Measurements from ENCODE around the gene CTNNBL1. TPM values are rescaled to one million over a fixed set of nuclear protein-coding genes. Genes with fewer than 3 reads are reported as not detected.

The CTNNBL1 gene
- total RNA-seq, 1 donor from 2014 or later = 93.5 TPM

GRCh38 chr20:37899105-37900045 is 205.5 kb downstream of the CTNNBL1 start:
- H3K36me3 Mint-ChIP-seq (ENCODE audit: low read depth) = peaks cover 2% of the 10 kb centered on the region
- intact Hi-C loops (cut with micrococcal nuclease) = loop anchor here (5.0 kb wide), 1 partner anchor 93 kb away; no protein-coding TSS in a partner anchor
- H3K27ac Mint-ChIP-seq = no peak overlapping the region
- no peak for DNase-seq (ENCODE audit: low spot score)
- H3K4me3 Mint-ChIP-seq = no peak overlapping the region
- peaks cover 42% of the 10 kb centered on the region for H3K27me3 Mint-ChIP-seq (ENCODE audit: insufficient read depth)
- no peaks in the 10 kb centered on the region for H3K9me3 Mint-ChIP-seq
- peaks cover 15% of the 10 kb centered on the region for H3K4me1 Mint-ChIP-seq (ENCODE audit: low read depth)

- H3K9me3 Mint-ChIP-seq = no peaks in the 10 kb centered on the region
- H3K27me3 Mint-ChIP-seq (ENCODE audit: insufficient read depth) = peaks cover 48% of the 10 kb centered on the region
- H3K36me3 Mint-ChIP-seq (ENCODE audit: low read depth) = peaks cover 2% of the 10 kb centered on the region
- no peak overlapping the region for H3K27ac Mint-ChIP-seq
- H3K4me3 Mint-ChIP-seq = no peak overlapping the region
- H3K4me1 Mint-ChIP-seq (ENCODE audit: low read depth) = peaks cover 15% of the 10 kb centered on the region
- no peak for DNase-seq (ENCODE audit: low spot score)
- intact Hi-C loops (cut with micrococcal nuclease) = loop anchor here (5.0 kb wide), 1 partner anchor 91 kb away; no protein-coding TSS in a partner anchor
These were observed 207.4 kb downstream of the CTNNBL1 start for GRCh38 chr20:37901240-37901639.

DNA sequence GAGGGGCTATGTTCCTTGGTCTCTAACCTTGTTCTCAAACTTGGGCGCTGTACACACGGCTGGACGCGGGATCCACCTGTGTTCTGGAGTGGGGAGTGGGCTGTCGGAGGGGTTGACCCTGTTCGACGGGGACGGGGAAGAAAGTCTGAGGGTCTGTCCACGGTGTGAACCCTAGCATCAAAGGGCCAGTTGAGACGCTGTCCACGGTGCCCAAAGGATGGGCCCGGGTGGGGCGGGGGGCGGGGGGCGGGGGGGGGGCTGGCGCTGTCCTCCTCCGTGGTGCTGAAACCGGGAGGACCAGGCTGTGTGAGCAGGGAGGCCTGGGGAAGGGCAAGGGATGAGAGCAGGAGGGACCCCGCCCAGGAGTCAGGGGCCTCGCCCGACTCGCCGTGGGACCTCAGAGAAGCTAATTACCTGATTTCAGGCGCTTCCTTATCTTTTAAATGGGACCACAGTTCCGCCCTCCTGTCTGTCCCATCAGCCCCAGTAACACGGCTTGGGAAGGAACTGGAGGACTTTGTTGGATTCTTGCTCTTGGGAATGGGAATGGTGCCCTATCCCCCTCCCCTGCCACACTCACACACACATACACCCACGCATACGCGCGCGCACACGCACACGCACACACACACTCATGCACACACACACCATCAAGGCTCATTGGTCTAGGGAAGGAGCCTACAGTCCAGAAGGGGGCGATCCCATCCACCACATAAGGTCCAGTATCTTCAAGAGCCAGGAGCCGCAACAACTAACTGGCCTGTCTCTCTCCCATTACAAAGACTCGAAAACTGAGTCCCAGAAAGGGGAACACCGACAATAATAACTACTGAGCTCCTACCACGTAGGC is 208.0 kb downstream of the CTNNBL1 start:
- Mint-ChIP-seq H3K9me3 (no peaks in the 10 kb centered on the region), H3K4me1 (ENCODE audit: low read depth) (peaks cover 15% of the 10 kb centered on the region), H3K27ac (no peak overlapping the region), H3K4me3 (peak overlapping the region; percentile 51), H3K36me3 (ENCODE audit: low read depth) (peaks cover 2% of the 10 kb centered on the region), H3K27me3 (ENCODE audit: insufficient read depth) (peaks cover 51% of the 10 kb centered on the region)
- no peak for DNase-seq (ENCODE audit: low spot score)
- intact Hi-C loops (cut with micrococcal nuclease) = loop anchor here (5.0 kb wide), 1 partner anchor 90 kb away; no protein-coding TSS in a partner anchor

DNA sequence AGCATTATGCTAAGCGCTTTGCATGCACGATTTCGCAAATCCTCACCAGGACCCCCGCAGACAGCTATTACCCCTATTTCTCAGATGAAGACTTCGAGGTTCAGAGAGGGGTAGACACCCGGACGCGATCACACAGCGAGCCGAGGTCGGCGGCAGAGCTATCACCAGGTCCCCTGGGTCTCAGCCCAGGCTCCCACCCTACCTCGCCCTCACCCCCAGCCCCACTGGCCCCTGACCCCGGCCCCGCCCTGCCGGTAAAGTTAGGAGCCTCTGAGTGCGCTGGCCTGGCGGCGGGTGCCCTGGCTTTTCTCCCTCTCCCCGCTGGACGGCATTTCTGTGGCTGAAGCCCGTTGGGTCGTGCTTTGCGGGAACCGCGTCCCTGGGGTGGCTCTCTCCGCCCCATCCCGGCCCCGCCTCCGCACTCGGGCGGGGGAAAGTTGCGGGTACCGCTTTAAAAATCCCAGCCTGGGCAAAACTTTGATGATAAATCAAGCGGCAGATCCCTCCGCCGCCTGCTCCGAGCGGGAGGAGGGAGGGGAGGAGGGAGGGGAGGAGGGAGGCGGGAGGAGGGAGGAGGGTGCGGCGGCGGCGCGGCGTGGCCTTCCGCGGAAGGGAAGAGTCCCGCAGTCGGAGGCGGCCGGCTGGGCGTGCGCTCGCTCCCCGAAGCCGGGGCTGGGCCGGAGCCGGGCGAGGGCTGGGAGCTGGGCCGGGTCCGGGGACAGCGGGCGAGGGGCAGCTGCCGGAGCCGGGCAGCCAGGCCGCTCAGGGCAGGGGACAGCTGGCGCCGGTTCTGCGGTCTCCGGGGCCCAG is 208.9 kb downstream of the CTNNBL1 start, which contains the start of gene VSTM2L:
TSS of gene VSTM2L (plus strand) at position 624 of the 810 bp plus-strand sequence. CDS start 224 bp downstream, outside the sequence.
- Mint-ChIP-seq H3K27ac (peak within 1 kb of the TSS; percentile 52), H3K4me1 (ENCODE audit: low read depth) (peaks cover 15% of the 10 kb centered on the region), H3K4me3 (peak within 1 kb of the TSS; percentile 67), H3K27me3 (ENCODE audit: insufficient read depth) (peaks cover 55% of the 10 kb centered on the region), H3K9me3 (no peaks in the 10 kb centered on the region), H3K36me3 (ENCODE audit: low read depth) (peaks cover 2% of the 10 kb centered on the region)
- no peak for DNase-seq (ENCODE audit: low spot score)
- intact Hi-C loops (cut with micrococcal nuclease) = loop anchor here (5.0 kb wide), 1 partner anchor 90 kb away; no protein-coding TSS in a partner anchor

GRCh38 chr20:37903317-37904007 is 209.6 kb downstream of the CTNNBL1 start:
- H3K36me3 Mint-ChIP-seq (ENCODE audit: low read depth) = peaks cover 2% of the 10 kb centered on the region
- H3K4me3 Mint-ChIP-seq = peak overlapping the region; percentile 67
- no peak for DNase-seq (ENCODE audit: low spot score)
- no peaks in the 10 kb centered on the region for H3K9me3 Mint-ChIP-seq
- peaks cover 15% of the 10 kb centered on the region for H3K4me1 Mint-ChIP-seq (ENCODE audit: low read depth)
- peak overlapping the region; percentile 52 for H3K27ac Mint-ChIP-seq
- intact Hi-C loops (cut with micrococcal nuclease) = loop anchor here (5.0 kb wide), 1 partner anchor 89 kb away; no protein-coding TSS in a partner anchor
- H3K27me3 Mint-ChIP-seq (ENCODE audit: insufficient read depth) = peaks cover 57% of the 10 kb centered on the region

- Mint-ChIP-seq H3K4me3 (peak overlapping the region; percentile 67), H3K27ac (peak overlapping the region; percentile 52), H3K4me1 (ENCODE audit: low read depth) (peaks cover 15% of the 10 kb centered on the region), H3K27me3 (ENCODE audit: insufficient read depth) (peaks cover 57% of the 10 kb centered on the region), H3K36me3 (ENCODE audit: low read depth) (peaks cover 2% of the 10 kb centered on the region), H3K9me3 (no peaks in the 10 kb centered on the region)
- intact Hi-C loops (cut with micrococcal nuclease) = loop anchor here (5.0 kb wide), 1 partner anchor 88 kb away; no protein-coding TSS in a partner anchor
- no peak for DNase-seq (ENCODE audit: low spot score)
These were observed 210.3 kb downstream of the CTNNBL1 start for GRCh38 chr20:37904008-37904642.

DNA sequence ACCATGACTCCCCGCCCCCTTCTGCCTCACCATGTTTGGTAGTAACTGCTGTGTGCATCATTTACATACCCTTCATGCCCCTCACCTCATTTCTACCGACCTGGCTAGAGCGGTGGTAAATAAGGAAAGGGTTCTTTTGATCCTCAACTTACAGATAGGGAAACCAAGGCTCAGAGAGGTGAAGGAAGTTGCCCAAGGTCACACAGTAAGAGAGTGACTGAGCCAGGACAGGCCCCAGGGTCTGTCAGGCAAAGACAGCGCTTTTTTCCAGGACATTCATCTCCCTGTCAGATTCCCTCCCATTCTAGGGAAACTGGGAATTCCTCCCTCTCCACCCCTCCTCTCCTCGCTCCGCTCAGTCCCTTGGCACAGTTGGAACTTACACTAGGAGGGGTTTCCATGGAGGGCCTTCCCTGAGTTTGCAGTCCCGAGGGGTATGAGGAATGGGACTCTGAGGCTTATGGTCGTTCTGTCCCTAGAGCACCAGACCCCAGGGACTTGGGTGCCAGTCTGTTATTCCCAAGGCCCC is 211.1 kb downstream of the CTNNBL1 start:
- DNase-seq (ENCODE audit: low spot score) = no peak
- H3K27ac Mint-ChIP-seq = no peak overlapping the region
- intact Hi-C loops (cut with micrococcal nuclease) = loop anchor here (5.0 kb wide), 1 partner anchor 87 kb away; no protein-coding TSS in a partner anchor

GRCh38 chr20:37905671-37906613 is 212.1 kb downstream of the CTNNBL1 start:
- H3K27ac Mint-ChIP-seq = no peak overlapping the region
- H3K9me3 Mint-ChIP-seq = no peaks in the 10 kb centered on the region
- intact Hi-C loops (cut with micrococcal nuclease) = no loop called here
- H3K36me3 Mint-ChIP-seq (ENCODE audit: low read depth) = peaks cover 2% of the 10 kb centered on the region
- H3K4me3 Mint-ChIP-seq = no peak overlapping the region
- peaks cover 14% of the 10 kb centered on the region for H3K4me1 Mint-ChIP-seq (ENCODE audit: low read depth)
- peaks cover 48% of the 10 kb centered on the region for H3K27me3 Mint-ChIP-seq (ENCODE audit: insufficient read depth)
- no peak for DNase-seq (ENCODE audit: low spot score)

More for the DNA sequence above, 211.1 kb downstream of the CTNNBL1 start:
- Mint-ChIP-seq H3K9me3 (no peaks in the 10 kb centered on the region), H3K36me3 (ENCODE audit: low read depth) (peaks cover 2% of the 10 kb centered on the region), H3K4me1 (ENCODE audit: low read depth) (peaks cover 15% of the 10 kb centered on the region), H3K27me3 (ENCODE audit: insufficient read depth) (peaks cover 50% of the 10 kb centered on the region), H3K4me3 (no peak overlapping the region)

DNA sequence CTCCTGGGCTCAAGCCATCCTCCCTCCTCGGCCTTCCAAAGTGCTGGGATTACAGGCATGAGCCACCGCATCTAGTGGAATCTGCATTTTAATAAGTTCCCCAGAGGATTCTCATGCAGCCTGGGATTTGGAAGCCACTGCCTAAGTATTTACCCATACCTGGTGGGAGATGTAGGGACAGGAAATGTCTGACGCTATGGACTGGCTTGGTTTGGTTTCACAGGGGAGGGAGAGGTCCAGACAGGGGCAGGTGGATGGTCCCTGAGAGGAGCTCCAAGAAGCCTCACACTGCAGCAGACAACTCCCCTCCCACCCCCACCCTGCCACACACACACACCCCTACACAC is 213.5 kb downstream of the CTNNBL1 start:
- no peak overlapping the region for H3K27ac Mint-ChIP-seq
- intact Hi-C loops (cut with micrococcal nuclease) = no loop called here
- no peak for DNase-seq (ENCODE audit: low spot score)
- H3K36me3 Mint-ChIP-seq (ENCODE audit: low read depth) = peaks cover 2% of the 10 kb centered on the region
- peaks cover 40% of the 10 kb centered on the region for H3K27me3 Mint-ChIP-seq (ENCODE audit: insufficient read depth)
- H3K4me3 Mint-ChIP-seq = no peak overlapping the region
- H3K9me3 Mint-ChIP-seq = no peaks in the 10 kb centered on the region
- peaks cover 6% of the 10 kb centered on the region for H3K4me1 Mint-ChIP-seq (ENCODE audit: low read depth)

- H3K27me3 Mint-ChIP-seq (ENCODE audit: insufficient read depth) = peaks cover 41% of the 10 kb centered on the region
- no peak overlapping the region for H3K4me3 Mint-ChIP-seq
- no peaks in the 10 kb centered on the region for H3K9me3 Mint-ChIP-seq
- peaks cover 2% of the 10 kb centered on the region for H3K36me3 Mint-ChIP-seq (ENCODE audit: low read depth)
- H3K27ac Mint-ChIP-seq = no peak overlapping the region
- no peak for DNase-seq (ENCODE audit: low spot score)
- intact Hi-C loops (cut with micrococcal nuclease) = no loop called here
- peaks cover 8% of the 10 kb centered on the region for H3K4me1 Mint-ChIP-seq (ENCODE audit: low read depth)
These were observed 214.0 kb downstream of the CTNNBL1 start for GRCh38 chr20:37907677-37908401.
